ENCODE data around the gene DEDD2. TPM values are rescaled to one million over a fixed set of nuclear protein-coding genes. Genes with fewer than 3 reads are reported as not detected.
A peak's percentile ranks its signal among the peaks of the same experiment; 100 is the strongest.

DEDD2 gene
- total RNA-seq, 1 donor from 2014 or later: 26.1 TPM

- H3K27ac Mint-ChIP-seq: peak overlapping the region; percentile 93
- peaks cover 44% of the 10 kb centered on the region for H3K36me3 Mint-ChIP-seq (ENCODE audit: low read depth)
- intact Hi-C loops (cut with micrococcal nuclease): loop anchor here (2.0 kb wide), 2 partner anchors 14 to 22 kb away; no protein-coding TSS in a partner anchor
- no peaks in the 10 kb centered on the region for H3K9me3 Mint-ChIP-seq
- H3K4me3 Mint-ChIP-seq: peak overlapping the region; percentile 68
- peak; percentile 40 for ATAC-seq (ENCODE audit: low read depth)
- ChIA-PET POLR2A (interaction anchor here (0.5 to 5.3 kb wide), 12 partner anchors 17 to 108 kb away, joined by 3 to 31 read pairs (median 6); partner anchors contain the start of genes CIC, DEDD2 and POU2F2), CTCF (interaction anchor here (1.1 to 2.6 kb wide), 7 partner anchors 14 to 90 kb away, joined by 3 to 8 read pairs (median 5); partner anchors contain the start of gene DEDD2)
- H3K4me1 Mint-ChIP-seq: peaks cover 84% of the 10 kb centered on the region
- H3K27me3 Mint-ChIP-seq: no peaks in the 10 kb centered on the region
- DNase-seq: no peak
- TF ChIP-seq CTCF (IDR thresholded peaks at IDR 0.05): no peak
These were observed 18.6 kb downstream of the DEDD2 start for GRCh38 chr19:42198676-42199439.

- intact Hi-C loops (cut with micrococcal nuclease): no loop called here
- ChIA-PET CTCF (interaction anchor here (0.7 to 2.6 kb wide), 4 partner anchors 12 to 88 kb away, joined by 3 to 8 read pairs (median 5); no protein-coding TSS in a partner anchor), POLR2A (interaction anchor here (0.7 kb wide), 1 partner anchor 8 kb away, joined by 10 read pairs; no protein-coding TSS in a partner anchor)
- H3K4me1 Mint-ChIP-seq: peaks cover 71% of the 10 kb centered on the region
- TF ChIP-seq CTCF (IDR thresholded peaks at IDR 0.05): no peak
- DNase-seq (no peak), ATAC-seq (ENCODE audit: low read depth) (no peak)
- peak overlapping the region; percentile 80 for H3K27ac Mint-ChIP-seq
- H3K4me3 Mint-ChIP-seq: peak overlapping the region; percentile 29
- peaks cover 36% of the 10 kb centered on the region for H3K36me3 Mint-ChIP-seq (ENCODE audit: low read depth)
- H3K9me3 Mint-ChIP-seq: peaks cover 2% of the 10 kb centered on the region
- H3K27me3 Mint-ChIP-seq: no peaks in the 10 kb centered on the region
These were observed 20.1 kb downstream of the DEDD2 start for GRCh38 chr19:42197375-42197817.

- Mint-ChIP-seq H3K4me3 (peak overlapping the region; percentile 28), H3K27me3 (no peaks in the 10 kb centered on the region), H3K9me3 (peaks cover 2% of the 10 kb centered on the region), H3K27ac (peak overlapping the region; percentile 80), H3K4me1 (peaks cover 63% of the 10 kb centered on the region), H3K36me3 (ENCODE audit: low read depth) (peaks cover 32% of the 10 kb centered on the region)
- CTCF ChIA-PET: interaction anchor here (2.6 kb wide), 1 partner anchor 14 kb away, joined by 7 read pairs; no protein-coding TSS in a partner anchor
- intact Hi-C loops (cut with micrococcal nuclease): no loop called here
- no peak for TF ChIP-seq CTCF (IDR thresholded peaks at IDR 0.05)
- POLR2A ChIA-PET: no interaction called here
- no peak for DNase-seq
- ATAC-seq (ENCODE audit: low read depth): no peak
These were observed 21.2 kb downstream of the DEDD2 start for GRCh38 chr19:42196011-42197001.

- intact Hi-C loops (cut with micrococcal nuclease): no loop called here
- Mint-ChIP-seq H3K27me3 (no peaks in the 10 kb centered on the region), H3K4me3 (no peak overlapping the region), H3K27ac (no peak overlapping the region), H3K9me3 (peaks cover 2% of the 10 kb centered on the region), H3K36me3 (ENCODE audit: low read depth) (peaks cover 22% of the 10 kb centered on the region), H3K4me1 (peaks cover 39% of the 10 kb centered on the region)
- POLR2A ChIA-PET: no interaction called here
- CTCF ChIA-PET: no interaction called here
- ATAC-seq (ENCODE audit: low read depth): no peak
- no peak for DNase-seq
- TF ChIP-seq CTCF (IDR thresholded peaks at IDR 0.05): no peak
These were observed 23.8 kb downstream of the DEDD2 start for GRCh38 chr19:42193706-42194105.

Data from activated B cell treated with CpG ODN at 0.5 μM for 24 hours (primary cell).